DND-41 (cell line): ENCODE measurements around the gene ERBB4.

Experiments used
- CTCF ChIP-seq: IDR thresholded peaks from 2 replicates; pipeline ENCODE4 v1.5.1; 2012; ENCODE audit warnings: borderline replicate concordance, low read length, moderate library complexity, mild to moderate bottlenecking; ENCODE audit not compliant: poor library complexity, severe bottlenecking; ENCODE audit errors: extremely low read depth
- EZH2 ChIP-seq: IDR thresholded peaks from 3 replicates; pipeline ENCODE4 v1.6.1; 2012; ENCODE audit warnings: borderline replicate concordance, low read depth, mild to moderate bottlenecking, moderate library complexity, low read length, inconsistent platforms; ENCODE audit not compliant: severe bottlenecking

- no peak for TF ChIP-seq CTCF
- TF ChIP-seq EZH2: no peak
Observed at GRCh38 chr2:212030709-212031108, 507.9 kb downstream of the ERBB4 start.
